ENCODE data around the gene MT1F. TPM values are rescaled to one million over a fixed set of nuclear protein-coding genes. Genes with fewer than 3 reads are reported as not detected.
A peak's percentile ranks its signal among the peaks of the same experiment; 100 is the strongest.

Gene MT1F
- polyA plus RNA-seq, 1 donor from 2014 or later = 1.8 TPM

GRCh38 chr16:56608876-56609462 lies 48.8 kb upstream of the MT1F start:
- peaks cover 59% of the 10 kb centered on the region for H3K27me3 ChIP-seq (ENCODE audit: insufficient read depth, low read depth, low read length)
- H3K4me3 ChIP-seq (ENCODE audit: low read length) = peak overlapping the region; percentile 62
- no peak overlapping the region for H3K4me2 ChIP-seq (ENCODE audit: low read length)
- no peaks in the 10 kb centered on the region for H3K36me3 ChIP-seq (ENCODE audit: insufficient read depth, low read length)
- no peak overlapping the region for H3K9ac ChIP-seq (ENCODE audit: low read length)
- no peaks in the 10 kb centered on the region for H3K9me2 ChIP-seq (ENCODE audit: insufficient read depth, low read length)
- no peak overlapping the region for H3K27ac ChIP-seq (ENCODE audit: low read length)
- no peaks in the 10 kb centered on the region for H3K9me3 ChIP-seq (ENCODE audit: low read length)
- H4K20me1 ChIP-seq (ENCODE audit: insufficient read depth) = no peaks in the 10 kb centered on the region
- TF ChIP-seq RAD21 (conservative IDR thresholded peaks at IDR 0.05) (no peak), TAF1 (IDR thresholded peaks at IDR 0.05; ENCODE audit: low read depth) (no peak), CTCF (IDR thresholded peaks at IDR 0.05; ENCODE audit: poor library complexity, severe bottlenecking) (no peak), EZH2 (IDR thresholded peaks at IDR 0.05; ENCODE audit: borderline replicate concordance, insufficient read depth, low read length, poor library complexity, severe bottlenecking) (no peak), REST (IDR thresholded peaks at IDR 0.05; ENCODE audit: borderline replicate concordance) (no peak)
- no peaks in the 10 kb centered on the region for H3F3A ChIP-seq (ENCODE audit: insufficient read depth, low read length, poor library complexity, severe bottlenecking)
- no peak overlapping the region for H2AFZ ChIP-seq (ENCODE audit: low read depth, low read length)
- no peaks in the 10 kb centered on the region for H3K79me2 ChIP-seq (replicated peaks; ENCODE audit: insufficient read depth, low read length)

- no peak overlapping the region for H3K9ac ChIP-seq (ENCODE audit: low read length)
- no peaks in the 10 kb centered on the region for H3K9me2 ChIP-seq (ENCODE audit: insufficient read depth, low read length)
- no peak overlapping the region for H3K27ac ChIP-seq (ENCODE audit: low read length)
- H3K36me3 ChIP-seq (ENCODE audit: insufficient read depth, low read length) = no peaks in the 10 kb centered on the region
- no peaks in the 10 kb centered on the region for H3F3A ChIP-seq (ENCODE audit: insufficient read depth, low read length, poor library complexity, severe bottlenecking)
- H3K27me3 ChIP-seq (ENCODE audit: insufficient read depth, low read depth, low read length) = peaks cover 60% of the 10 kb centered on the region
- no peaks in the 10 kb centered on the region for H3K9me3 ChIP-seq (ENCODE audit: low read length)
- no peak overlapping the region for H3K4me3 ChIP-seq (ENCODE audit: low read length)
- no peak for TF ChIP-seq MXI1 (conservative IDR thresholded peaks at IDR 0.05; ENCODE audit: poor library complexity, severe bottlenecking)
- H3K4me2 ChIP-seq (ENCODE audit: low read length) = no peak overlapping the region
- H3K79me2 ChIP-seq (replicated peaks; ENCODE audit: insufficient read depth, low read length) = no peaks in the 10 kb centered on the region
- no peaks in the 10 kb centered on the region for H4K20me1 ChIP-seq (ENCODE audit: insufficient read depth)
- no peak overlapping the region for H2AFZ ChIP-seq (ENCODE audit: low read depth, low read length)
These were observed 48.3 kb upstream of the MT1F start for GRCh38 chr16:56609463-56609921.

GRCh38 chr16:56610017-56610608 lies 47.6 kb upstream of the MT1F start:
- H3K9me3 ChIP-seq (ENCODE audit: low read length) = no peaks in the 10 kb centered on the region
- H3K9ac ChIP-seq (ENCODE audit: low read length) = no peak overlapping the region
- H3K4me3 ChIP-seq (ENCODE audit: low read length) = no peak overlapping the region
- no peaks in the 10 kb centered on the region for H3K79me2 ChIP-seq (replicated peaks; ENCODE audit: insufficient read depth, low read length)
- H2AFZ ChIP-seq (ENCODE audit: low read depth, low read length) = no peak overlapping the region
- TF ChIP-seq REST (IDR thresholded peaks at IDR 0.05; ENCODE audit: borderline replicate concordance) (no peak), EZH2 (IDR thresholded peaks at IDR 0.05; ENCODE audit: borderline replicate concordance, insufficient read depth, low read length, poor library complexity, severe bottlenecking) (no peak), EP300 (conservative IDR thresholded peaks at IDR 0.05; ENCODE audit: poor library complexity, severe bottlenecking) (no peak)
- no peaks in the 10 kb centered on the region for H3K36me3 ChIP-seq (ENCODE audit: insufficient read depth, low read length)
- no peaks in the 10 kb centered on the region for H3F3A ChIP-seq (ENCODE audit: insufficient read depth, low read length, poor library complexity, severe bottlenecking)
- no peaks in the 10 kb centered on the region for H3K9me2 ChIP-seq (ENCODE audit: insufficient read depth, low read length)
- no peak overlapping the region for H3K27ac ChIP-seq (ENCODE audit: low read length)
- H4K20me1 ChIP-seq (ENCODE audit: insufficient read depth) = no peaks in the 10 kb centered on the region
- peaks cover 62% of the 10 kb centered on the region for H3K27me3 ChIP-seq (ENCODE audit: insufficient read depth, low read depth, low read length)
- no peak overlapping the region for H3K4me2 ChIP-seq (ENCODE audit: low read length)

Data from neural cell (in vitro differentiated cells).